Limb (tissue), 2 donors: ENCODE data around the gene HNRNPR.
"Not testable (repeated sequence)": the region's sequence is repeated elsewhere in the genome, so short reads cannot be mapped to it uniquely, and the experiment has no call there.

Experiments
- DNase-seq, 2 donors: peaks; one replicate each; pipeline ENCODE4 v3.0.0-alpha.2; 2016; ENCODE audit errors: extremely low spot score in 2 of 2

Gene HNRNPR

GRCh38 chr1:23331713-23332112 lies 12.4 kb downstream of the HNRNPR start:
- DNase-seq = no peak

- no peak for DNase-seq
Measured at GRCh38 chr1:23330846-23331245, 13.2 kb downstream of the HNRNPR start.

- no peak for DNase-seq
Measured at GRCh38 chr1:23325393-23325792, 18.7 kb downstream of the HNRNPR start.

GRCh38 chr1:23322770-23323169 lies 21.3 kb downstream of the HNRNPR start:
- no peak for DNase-seq

GRCh38 chr1:23310280-23310679 lies 33.8 kb downstream of the HNRNPR start:
- not testable (repeated sequence) for DNase-seq

GRCh38 chr1:23304140-23304620 lies 39.9 kb downstream of the HNRNPR start:
- no peak for DNase-seq

- no peak for DNase-seq
Measured at GRCh38 chr1:23303524-23303923, 40.6 kb downstream of the HNRNPR start.

GRCh38 chr1:23296931-23297330 lies 47.2 kb downstream of the HNRNPR start:
- DNase-seq = no peak

GRCh38 chr1:23291706-23292105 lies 52.4 kb downstream of the HNRNPR start:
- DNase-seq = no peak

- DNase-seq = no peak
Measured at GRCh38 chr1:23290836-23291565, 53.1 kb downstream of the HNRNPR start.

- no peak for DNase-seq
Measured at GRCh38 chr1:23288671-23289070, 55.4 kb downstream of the HNRNPR start.

- no peak for DNase-seq
Measured at GRCh38 chr1:23288201-23288600, 55.9 kb downstream of the HNRNPR start.

GRCh38 chr1:23286401-23286800 lies 57.7 kb downstream of the HNRNPR start:
- DNase-seq = no peak

- no peak for DNase-seq
Measured at GRCh38 chr1:23283667-23284602, 60.1 kb downstream of the HNRNPR start.

- no peak for DNase-seq
Measured at GRCh38 chr1:23282957-23283356, 61.1 kb downstream of the HNRNPR start.

GRCh38 chr1:23278717-23279116 lies 65.4 kb downstream of the HNRNPR start:
- DNase-seq = no peak

GRCh38 chr1:23276531-23276930 lies 67.6 kb downstream of the HNRNPR start:
- DNase-seq = no peak

- DNase-seq = no peak
Measured at GRCh38 chr1:23274134-23274505, 70.0 kb downstream of the HNRNPR start.

GRCh38 chr1:23273450-23274133 lies 70.5 kb downstream of the HNRNPR start:
- DNase-seq = no peak

GRCh38 chr1:23263380-23263887 lies 80.7 kb downstream of the HNRNPR start:
- no peak for DNase-seq

GRCh38 chr1:23258082-23258481 lies 86.0 kb downstream of the HNRNPR start:
- not testable (repeated sequence) for DNase-seq

GRCh38 chr1:23257371-23257770 lies 86.7 kb downstream of the HNRNPR start:
- not testable (repeated sequence) for DNase-seq
